ENCODE measurements around the gene CD46. TPM values are rescaled to one million over a fixed set of nuclear protein-coding genes. Genes with fewer than 3 reads are reported as not detected.

CD46 gene
- total RNA-seq, 1 experiment from 2014 or later, result 152 TPM

- H3K9me3 ChIP-seq (ENCODE audit: low read length), result no peaks in the 10 kb centered on the region
- no peak overlapping the region for H3K4me3 ChIP-seq (ENCODE audit: low read length)
- H3K27ac ChIP-seq (ENCODE audit: low read length), result no peak overlapping the region
- H3K27me3 ChIP-seq (ENCODE audit: low read length), result no peaks in the 10 kb centered on the region
- no peak overlapping the region for H3K4me2 ChIP-seq (ENCODE audit: low read depth, low read length, poor library complexity, severe bottlenecking)
- DNase-seq, result no peak
- no peaks in the 10 kb centered on the region for H3K9me2 ChIP-seq (replicated peaks; ENCODE audit: insufficient read depth, low read length)
- H3K79me2 ChIP-seq (ENCODE audit: low read length), result peaks cover 97% of the 10 kb centered on the region
- peaks cover 6% of the 10 kb centered on the region; the same call in 1 of the 2 replicates for H4K20me1 ChIP-seq (ENCODE audit: insufficient read depth, low read depth, low read length)
- H2AFZ ChIP-seq (ENCODE audit: low read length), result no peak overlapping the region
- H3K36me3 ChIP-seq (ENCODE audit: insufficient read depth, low read length), result peaks cover 13% of the 10 kb centered on the region
- no peaks in the 10 kb centered on the region for H3K4me1 ChIP-seq (ENCODE audit: low read length)
- no peak overlapping the region for H3K9ac ChIP-seq (ENCODE audit: low read length)
Measured at GRCh38 chr1:207841901-207842300, 90.0 kb downstream of the CD46 start.

DNA sequence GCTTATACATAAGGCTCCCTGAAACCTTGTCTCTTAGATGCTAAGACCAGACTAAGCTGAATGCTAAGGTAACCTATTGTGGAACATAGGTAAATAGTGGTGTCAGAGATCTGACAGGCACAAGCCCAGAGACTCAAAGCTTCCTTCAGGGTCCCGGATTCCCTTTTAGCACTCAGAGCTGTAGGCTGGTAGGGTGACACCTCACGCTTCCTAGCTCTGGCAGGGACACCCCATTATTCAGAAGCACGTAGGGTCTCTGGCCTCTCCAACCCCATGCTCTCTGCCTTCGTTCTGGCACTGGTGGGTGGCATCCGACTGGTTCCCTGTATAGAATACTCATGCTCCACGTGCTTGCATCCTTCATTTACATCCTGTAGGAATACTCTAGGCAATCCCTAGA, 90.7 kb downstream of the CD46 start:
- no peaks in the 10 kb centered on the region for H3K27me3 ChIP-seq (ENCODE audit: low read length)
- no peaks in the 10 kb centered on the region for H3K4me1 ChIP-seq (ENCODE audit: low read length)
- H3K4me3 ChIP-seq (ENCODE audit: low read length), result no peak overlapping the region
- H3K79me2 ChIP-seq (ENCODE audit: low read length), result peaks cover 97% of the 10 kb centered on the region
- H3K9me3 ChIP-seq (ENCODE audit: low read length), result no peaks in the 10 kb centered on the region
- DNase-seq, result no peak
- H3K4me2 ChIP-seq (ENCODE audit: low read depth, low read length, poor library complexity, severe bottlenecking), result no peak overlapping the region
- H3K9ac ChIP-seq (ENCODE audit: low read length), result no peak overlapping the region
- no peaks in the 10 kb centered on the region for H3K9me2 ChIP-seq (replicated peaks; ENCODE audit: insufficient read depth, low read length)
- peaks cover 16% of the 10 kb centered on the region for H3K36me3 ChIP-seq (ENCODE audit: insufficient read depth, low read length)
- peaks cover 6% of the 10 kb centered on the region; the same call in 1 of the 2 replicates for H4K20me1 ChIP-seq (ENCODE audit: insufficient read depth, low read depth, low read length)
- no peak overlapping the region for H3K27ac ChIP-seq (ENCODE audit: low read length)
- no peak overlapping the region for H2AFZ ChIP-seq (ENCODE audit: low read length)

DNA sequence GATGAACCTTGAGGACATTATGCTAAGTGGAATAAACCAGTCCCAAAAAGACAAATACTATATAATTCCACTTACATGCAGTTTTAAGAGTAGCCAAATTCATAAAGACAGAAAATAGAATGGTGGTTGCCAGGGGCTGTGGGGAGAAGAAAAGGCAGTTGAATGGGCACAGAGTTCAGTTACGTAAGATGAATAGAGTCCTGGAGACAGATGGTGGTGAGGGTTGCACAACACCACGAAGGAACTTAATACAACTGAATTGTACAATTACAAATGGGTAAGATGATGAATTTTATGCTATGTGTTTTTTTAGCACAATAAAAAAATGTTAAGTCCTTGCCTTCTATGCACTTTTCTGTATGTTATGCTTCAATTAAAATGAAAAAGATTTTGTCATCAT, 92.5 kb downstream of the CD46 start:
- Histone ChIP-seq H3K36me3 (ENCODE audit: insufficient read depth, low read length) (peaks cover 19% of the 10 kb centered on the region), H4K20me1 (ENCODE audit: insufficient read depth, low read depth, low read length) (peaks cover 6% of the 10 kb centered on the region; the same call in 1 of the 2 replicates), H3K79me2 (ENCODE audit: low read length) (peaks cover 96% of the 10 kb centered on the region), H3K4me3 (ENCODE audit: low read length) (no peak overlapping the region), H3K4me2 (ENCODE audit: low read depth, low read length, poor library complexity, severe bottlenecking) (no peak overlapping the region), H2AFZ (ENCODE audit: low read length) (no peak overlapping the region), H3K9ac (ENCODE audit: low read length) (no peak overlapping the region), H3K9me3 (ENCODE audit: low read length) (no peaks in the 10 kb centered on the region), H3K27me3 (ENCODE audit: low read length) (no peaks in the 10 kb centered on the region), H3K9me2 (replicated peaks; ENCODE audit: insufficient read depth, low read length) (no peaks in the 10 kb centered on the region), H3K4me1 (ENCODE audit: low read length) (no peaks in the 10 kb centered on the region), H3K27ac (ENCODE audit: low read length) (no peak overlapping the region)
- no peak for DNase-seq

Small RNA genes lying within 50 kb of the gene (small RNA-seq; reads per million reads assigned to genes)
- gene RNA5SP534, result not detected

Other genes with a start within 250 kb of the CD46 start
- not detected in 2 replicates for gene CR1L, start 106.9 kb upstream of the CD46 start, total RNA-seq (2014; rRNA removed; shearing (Covaris generic); ENCODE audit: low replicate concordance)
- gene CD34, start 159.1 kb downstream of the CD46 start, total RNA-seq (2014; rRNA removed; shearing (Covaris generic); ENCODE audit: low replicate concordance), result 0.04 TPM in 1 of 2 replicates, not detected in the other